Ammon's horn (tissue), 1 donor: ENCODE measurements around the gene BBIP1.

Experiments used
- DNase-seq: peaks from one replicate; pipeline ENCODE4 v3.0.0-alpha.2; 2016; ENCODE audit warnings: low spot score

The BBIP1 gene, protein sequence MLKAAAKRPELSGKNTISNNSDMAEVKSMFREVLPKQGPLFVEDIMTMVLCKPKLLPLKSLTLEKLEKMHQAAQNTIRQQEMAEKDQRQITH

DNA sequence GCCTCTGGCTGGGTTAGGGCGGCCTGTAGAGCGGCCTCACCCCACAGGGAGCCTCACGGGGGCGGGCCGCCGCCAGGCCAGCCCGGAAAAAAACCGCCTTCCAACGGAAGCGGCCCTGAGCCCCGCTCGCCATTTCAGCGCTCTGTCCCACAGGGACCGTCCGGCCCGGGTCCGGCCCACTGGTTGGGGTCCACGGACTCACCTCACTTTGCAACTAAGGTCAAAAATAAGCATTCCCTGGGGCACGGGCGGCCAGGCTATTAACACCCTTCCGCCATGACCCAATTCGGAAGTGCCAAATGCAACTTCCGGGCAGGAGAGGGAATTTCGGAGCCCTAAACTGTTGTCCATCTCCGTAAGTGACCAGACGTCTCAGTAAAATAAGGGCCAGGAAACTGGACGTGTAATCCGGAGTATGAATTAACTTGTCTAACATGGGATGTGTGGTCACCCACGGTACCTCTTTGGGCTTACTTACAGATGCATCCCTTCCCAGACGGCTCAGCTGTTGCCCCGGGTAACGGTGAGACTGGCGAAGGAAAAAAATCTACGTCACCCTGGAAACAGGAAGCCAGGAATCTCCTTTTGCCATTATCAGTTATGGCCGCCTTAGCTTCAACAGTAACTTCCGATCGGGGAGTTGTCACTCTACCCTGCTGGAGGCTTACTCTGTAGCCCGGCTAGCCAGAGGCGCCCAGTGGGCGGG, at the start of gene BBIP1:
Gene BBIP1, minus strand, starts transcription at position 538 of the 706 bp plus-strand sequence. CDS start 1,023 bp downstream, outside the sequence.
- peak; percentile 100 for DNase-seq

DNA sequence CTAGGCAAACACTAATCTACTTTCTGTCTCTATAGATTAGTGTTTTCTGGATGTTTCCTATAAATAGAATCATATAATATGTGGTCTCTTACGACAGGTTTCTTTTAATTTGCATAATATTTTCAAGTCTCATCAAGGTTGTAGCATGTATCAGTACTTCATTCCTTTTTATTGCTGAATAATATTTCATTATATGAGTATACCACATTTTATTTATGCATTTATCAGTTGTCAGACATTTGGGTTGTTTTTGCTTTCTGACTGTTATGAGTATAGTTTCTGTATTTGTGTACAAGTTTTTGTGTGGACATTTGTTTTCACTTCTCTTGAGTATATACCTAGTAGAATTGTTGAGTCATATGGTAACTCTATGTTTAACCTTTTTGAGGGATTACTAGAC, 48.7 kb upstream of the BBIP1 start:
- no peak for DNase-seq

DNA sequence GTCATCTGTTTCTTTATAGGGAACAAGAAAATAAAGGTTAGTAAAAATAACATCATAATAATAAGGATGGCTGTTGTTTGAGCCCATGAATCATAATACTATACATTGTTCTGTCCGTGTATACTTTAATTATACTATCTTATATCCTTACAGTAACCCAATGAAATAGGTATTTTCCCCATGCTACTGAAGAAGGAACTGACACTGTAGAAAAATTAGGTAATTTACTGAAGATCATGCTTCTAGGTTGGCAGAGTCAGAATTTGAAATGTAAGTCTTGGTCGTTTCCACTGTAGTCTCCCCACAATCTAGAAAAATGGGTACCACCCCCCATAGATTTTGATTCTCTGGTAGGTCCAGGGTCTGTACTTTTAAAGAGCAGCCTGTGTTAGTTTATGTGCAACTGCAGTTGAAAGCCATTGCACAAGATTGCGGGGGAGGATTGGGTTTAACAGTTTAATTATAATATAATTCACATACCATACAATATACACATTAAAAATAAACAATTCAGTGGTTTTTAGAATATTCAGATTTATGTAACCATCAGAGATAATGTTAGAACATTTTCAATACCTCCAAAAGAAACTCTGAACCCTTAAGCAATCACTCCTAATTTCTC, 48.1 kb upstream of the BBIP1 start:
- no peak for DNase-seq

DNA sequence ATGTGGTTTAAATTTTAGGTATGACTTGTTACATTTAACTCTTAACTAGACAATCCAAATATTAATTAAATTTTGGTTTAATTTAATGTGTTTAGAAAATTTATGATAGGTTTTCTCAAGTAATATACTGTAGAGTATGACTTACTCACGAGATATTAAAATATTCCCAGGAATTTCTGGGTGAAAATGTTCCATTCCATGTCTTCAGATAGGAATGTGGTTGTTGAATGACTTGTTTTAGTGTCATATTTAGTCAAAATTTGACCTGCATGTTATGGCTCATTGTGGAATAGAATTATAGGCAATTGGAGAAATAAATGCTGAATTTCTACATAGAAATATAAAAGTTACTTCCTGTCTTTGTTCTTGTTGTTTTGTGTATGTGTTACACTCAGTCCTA, 47.2 kb upstream of the BBIP1 start:
- DNase-seq: no peak

DNA sequence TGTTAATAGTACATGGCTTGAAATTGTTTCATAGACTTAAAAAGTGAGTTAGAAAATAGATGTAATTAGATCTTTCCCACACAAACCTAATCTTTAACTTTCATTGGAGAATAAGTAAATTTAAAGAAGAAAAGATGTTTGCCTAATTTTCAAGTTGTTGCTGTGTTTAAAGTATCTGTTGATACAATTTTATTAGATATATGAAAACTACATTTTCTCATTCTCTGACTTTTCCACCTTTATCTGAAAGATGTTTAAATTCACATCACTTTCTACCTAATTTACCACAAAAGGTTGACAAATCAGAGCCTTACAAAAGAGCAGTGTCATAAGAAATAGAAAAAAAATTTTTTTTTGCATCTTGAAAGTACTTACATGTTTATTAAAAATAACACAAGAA, 46.2 kb upstream of the BBIP1 start:
- no peak for DNase-seq

DNA sequence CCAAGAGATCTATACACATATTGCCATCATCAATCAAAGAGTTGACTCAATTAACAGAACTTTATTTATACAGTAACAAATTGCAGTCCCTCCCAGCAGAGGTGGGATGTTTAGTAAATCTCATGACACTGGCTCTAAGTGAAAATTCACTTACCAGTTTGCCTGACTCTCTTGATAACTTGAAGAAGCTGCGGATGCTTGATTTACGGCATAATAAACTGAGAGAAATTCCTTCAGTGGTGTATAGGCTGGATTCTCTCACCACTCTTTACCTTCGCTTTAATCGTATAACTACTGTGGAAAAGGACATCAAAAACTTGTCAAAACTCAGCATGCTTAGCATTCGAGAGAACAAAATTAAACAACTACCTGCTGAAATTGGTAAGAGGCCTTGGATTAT, 45.7 kb upstream of the BBIP1 start:
- no peak for DNase-seq

DNA sequence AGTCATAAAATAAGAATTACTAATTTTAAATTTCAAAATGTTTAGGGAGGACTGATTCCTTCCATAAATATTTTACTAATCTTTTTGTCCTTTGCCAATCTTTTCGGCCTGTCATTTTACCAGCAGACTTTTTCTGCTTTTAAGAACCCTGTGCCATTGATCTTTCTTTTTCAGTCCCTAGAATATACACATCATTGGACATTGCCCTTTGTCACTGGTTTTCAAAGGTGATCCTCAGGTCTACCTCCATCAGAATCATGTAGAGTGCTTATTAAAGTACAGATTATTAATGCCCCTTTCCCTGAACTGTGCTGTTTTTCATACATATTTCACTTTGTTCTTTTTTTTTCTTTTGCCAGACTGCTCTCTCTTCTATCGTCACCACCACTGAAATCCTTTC, 44.2 kb upstream of the BBIP1 start:
- DNase-seq: no peak

DNA sequence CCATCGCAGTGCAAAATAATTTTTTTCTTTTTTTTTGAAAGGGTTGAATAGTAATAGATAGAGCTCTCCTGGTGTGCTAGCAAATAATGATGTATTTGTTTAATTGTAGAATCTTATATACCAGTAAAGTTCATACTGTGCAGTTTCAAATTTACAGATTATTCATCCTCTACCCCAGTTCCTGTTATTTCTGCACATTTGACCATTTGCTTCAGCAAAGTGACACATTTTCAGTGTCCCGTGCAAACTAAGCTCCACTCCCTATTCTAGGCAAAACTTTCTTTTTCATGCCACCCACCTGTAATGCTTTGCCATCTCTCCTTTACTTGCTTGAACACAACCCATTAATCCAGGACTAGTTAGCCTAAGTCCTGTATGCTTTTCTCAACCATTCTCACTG, 43.5 kb upstream of the BBIP1 start:
- no peak for DNase-seq

DNA sequence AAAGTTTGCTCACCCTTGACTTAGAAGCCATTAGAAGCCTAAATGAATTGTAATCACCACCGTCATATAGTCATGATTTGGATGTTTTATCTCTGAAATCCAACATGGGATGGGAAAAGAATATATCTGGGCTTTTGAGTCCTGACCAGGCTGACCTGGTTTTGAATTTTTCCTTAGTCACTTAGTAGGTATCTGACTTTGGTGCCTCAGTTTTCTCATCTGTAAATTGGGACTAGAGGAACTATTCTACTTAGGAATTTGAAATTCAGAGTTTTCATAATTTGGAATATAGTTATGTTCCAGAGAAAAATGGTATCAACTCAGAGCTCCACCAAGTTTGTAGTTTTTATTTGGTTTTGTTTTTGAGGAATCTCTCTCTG, 41.3 kb upstream of the BBIP1 start:
- DNase-seq: no peak

DNA sequence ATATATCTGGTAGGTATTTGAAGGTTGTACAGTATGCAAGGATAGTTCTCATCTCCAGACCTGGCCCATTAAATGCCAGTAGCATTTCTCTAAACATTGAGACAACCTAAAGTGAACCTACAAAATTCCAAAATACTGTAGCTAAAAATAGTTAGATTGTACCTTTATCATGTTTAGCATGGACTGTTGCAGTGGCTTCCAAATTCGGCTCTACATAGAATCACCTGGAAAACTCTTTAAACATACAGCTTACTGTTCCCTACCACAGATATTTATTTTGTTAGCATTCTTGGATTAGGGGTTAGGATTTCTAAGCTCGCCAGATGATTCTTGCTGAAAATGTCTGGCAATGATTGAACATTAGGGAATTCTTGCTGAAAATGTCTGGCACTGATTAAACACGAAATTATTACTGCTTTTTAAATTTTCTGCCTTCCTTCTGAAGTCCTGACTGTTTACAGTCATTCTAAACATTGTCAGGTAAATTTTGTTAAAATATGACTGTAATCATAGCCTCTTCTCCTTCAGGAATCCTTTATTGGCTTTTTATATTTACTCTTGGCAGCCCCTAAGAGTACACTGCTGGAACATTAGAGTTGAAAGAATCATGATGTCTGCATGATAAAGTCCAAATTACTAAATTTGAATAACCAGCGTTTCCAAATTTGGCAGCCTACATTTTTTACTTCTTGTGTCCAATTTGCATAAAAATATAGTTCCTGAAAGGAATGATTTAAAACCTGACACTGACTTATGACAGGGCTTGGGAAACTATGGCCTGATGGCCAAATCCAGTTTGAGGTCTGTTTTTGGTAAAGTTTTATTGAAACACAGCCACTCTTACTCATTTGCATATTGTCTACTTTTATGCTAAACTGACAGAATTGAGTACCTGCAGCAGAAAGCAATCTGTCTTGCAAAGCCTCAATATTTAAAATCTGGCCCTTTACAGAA, 40.7 kb upstream of the BBIP1 start:
- no peak for DNase-seq

DNA sequence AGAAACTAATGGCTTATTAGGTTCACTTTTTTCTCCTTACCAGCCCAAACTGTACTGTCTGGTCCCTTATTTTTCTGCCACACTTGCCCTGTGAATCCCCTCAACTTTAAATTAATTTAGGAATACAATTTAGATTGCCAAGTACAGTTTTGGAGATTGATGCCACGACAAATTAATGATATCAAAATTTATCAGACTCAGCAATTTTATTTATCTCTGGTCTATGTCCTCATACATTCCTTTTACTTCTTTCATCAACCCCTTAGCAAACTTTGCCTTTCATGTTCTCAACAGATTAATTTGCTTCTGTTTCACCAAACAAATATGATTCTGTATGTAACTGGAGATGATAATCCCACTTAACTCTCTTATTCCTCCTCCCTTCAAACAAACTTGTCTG, 38.6 kb upstream of the BBIP1 start:
- no peak for DNase-seq

DNA sequence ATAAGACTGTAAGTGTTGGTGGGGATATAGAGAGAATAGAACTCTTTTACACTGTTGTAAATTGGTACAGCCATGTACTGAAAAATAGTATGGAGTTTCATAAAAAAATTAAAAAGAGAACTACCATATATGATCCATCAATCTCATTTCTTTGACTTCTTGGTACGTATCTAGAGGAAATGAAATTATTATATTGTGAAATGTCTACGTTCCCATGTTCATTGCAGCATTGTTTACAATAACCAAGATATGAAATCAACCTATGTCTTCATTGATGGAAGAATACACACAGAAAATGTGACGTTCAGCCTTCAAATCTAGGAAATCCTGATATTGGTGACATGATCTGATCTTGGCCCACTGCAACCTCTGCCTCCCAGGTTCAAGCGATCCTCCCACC, 32.4 kb upstream of the BBIP1 start:
- no peak for DNase-seq

DNA sequence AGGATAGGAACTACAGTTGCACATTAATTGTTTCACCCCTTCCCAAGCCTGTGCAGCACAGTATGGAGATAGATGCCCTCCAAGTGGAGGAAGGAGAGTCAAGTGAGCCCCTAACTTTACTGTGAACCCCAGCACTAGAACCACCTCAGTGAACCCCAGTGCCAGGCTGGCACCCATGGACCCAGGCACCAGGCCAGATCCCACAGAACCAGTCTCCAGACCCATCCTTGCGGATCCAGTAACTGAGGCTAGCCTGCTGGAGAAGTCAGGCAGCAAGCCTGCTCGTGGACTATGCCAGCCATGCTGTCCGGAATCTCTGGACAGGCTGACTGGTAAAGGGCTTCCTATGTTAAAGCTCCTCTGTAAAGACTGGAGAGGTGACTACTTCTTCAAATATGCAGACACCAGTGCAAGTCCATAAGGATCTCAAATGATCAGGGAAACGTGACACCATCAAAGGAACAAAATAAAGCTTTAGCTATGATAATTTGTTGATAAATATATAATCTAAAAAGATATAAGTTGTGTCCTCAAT, 28.1 kb upstream of the BBIP1 start:
- DNase-seq: no peak

DNA sequence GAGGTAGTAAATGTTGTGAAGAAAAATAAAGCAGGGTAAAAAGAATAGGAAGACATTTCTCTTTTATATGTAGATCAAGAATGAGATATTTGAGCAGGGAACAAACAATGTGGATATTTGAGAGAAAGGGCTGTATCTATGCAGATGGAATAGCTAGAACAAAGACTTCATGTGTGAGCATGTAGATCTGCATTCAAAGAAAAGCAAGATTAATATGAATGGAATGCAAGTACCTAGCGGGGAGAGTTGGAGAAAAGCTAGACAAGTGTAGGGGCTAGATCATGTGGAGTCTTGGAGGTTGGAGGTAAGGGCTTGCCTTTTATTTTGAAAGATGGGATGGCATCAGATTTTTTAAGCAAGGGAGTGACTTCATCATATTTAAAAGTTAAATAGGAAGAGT, 27.5 kb upstream of the BBIP1 start:
- DNase-seq: no peak

DNA sequence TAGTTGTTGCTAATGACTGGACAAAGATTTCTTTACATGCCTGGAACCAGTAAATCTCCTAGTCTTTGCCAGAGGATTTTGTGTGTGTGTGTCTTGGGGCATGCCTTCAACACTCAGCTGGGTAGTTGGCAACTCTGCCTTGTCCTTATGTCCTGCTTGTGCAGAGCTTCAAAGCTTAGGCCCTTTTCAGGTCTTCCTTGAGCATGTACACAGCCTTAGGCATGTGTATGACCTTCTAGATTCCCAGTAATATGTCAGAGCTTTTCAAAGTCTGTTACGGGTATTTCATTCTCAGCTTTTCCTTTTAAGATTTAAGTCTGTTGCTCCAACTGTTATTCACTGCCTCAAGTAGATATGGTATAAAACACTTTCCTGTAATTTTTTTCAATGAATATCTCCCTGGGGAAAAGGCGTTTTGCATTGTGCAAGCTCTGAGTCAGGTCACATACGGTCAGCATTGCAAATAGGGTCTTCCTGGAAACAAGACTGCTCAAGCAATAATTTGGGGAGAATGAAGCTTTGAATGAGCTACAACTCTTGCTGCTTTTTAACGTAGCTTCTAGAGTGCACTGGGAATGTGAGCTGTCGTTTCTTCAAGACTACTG, 25.9 kb upstream of the BBIP1 start:
- DNase-seq: no peak

DNA sequence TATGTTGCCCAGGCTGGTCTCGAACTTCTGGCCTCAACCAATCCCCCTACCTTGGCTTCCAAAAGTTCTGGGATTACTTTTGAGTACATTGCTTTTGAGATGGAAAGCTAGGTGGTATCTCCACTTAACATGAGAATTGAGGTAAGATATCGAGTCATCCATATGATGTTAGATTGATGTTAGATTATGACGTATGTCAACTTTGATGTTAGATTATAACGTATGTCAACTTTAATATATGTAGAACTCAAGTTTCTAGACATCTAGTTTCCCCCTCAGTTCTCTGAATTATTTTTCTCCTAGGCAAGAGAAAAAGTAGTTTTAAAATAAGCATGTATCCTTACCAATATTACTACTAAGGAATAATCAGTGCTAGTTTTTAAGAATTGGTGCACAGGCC, 20.4 kb upstream of the BBIP1 start:
- no peak for DNase-seq

DNA sequence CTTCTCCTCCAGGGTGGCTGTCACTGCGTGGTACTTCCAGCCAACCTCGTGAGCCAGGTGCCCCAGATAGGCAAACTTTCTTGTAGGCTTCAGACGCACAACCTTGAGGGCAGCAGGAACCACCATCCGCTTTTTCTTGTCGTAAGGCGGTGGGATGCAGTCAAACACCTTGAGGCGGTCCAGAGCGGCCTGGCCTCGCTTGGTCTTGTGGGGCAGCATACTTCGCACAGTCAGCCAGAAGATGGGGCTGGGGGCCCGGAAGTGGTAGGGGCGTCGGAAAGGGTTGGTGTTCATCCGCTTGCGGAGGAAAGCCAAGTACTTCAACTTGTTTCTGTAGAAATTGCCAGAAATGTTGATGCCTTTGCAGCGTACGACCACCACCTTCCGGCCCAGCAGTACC, 17.8 kb upstream of the BBIP1 start:
- DNase-seq: no peak

DNA sequence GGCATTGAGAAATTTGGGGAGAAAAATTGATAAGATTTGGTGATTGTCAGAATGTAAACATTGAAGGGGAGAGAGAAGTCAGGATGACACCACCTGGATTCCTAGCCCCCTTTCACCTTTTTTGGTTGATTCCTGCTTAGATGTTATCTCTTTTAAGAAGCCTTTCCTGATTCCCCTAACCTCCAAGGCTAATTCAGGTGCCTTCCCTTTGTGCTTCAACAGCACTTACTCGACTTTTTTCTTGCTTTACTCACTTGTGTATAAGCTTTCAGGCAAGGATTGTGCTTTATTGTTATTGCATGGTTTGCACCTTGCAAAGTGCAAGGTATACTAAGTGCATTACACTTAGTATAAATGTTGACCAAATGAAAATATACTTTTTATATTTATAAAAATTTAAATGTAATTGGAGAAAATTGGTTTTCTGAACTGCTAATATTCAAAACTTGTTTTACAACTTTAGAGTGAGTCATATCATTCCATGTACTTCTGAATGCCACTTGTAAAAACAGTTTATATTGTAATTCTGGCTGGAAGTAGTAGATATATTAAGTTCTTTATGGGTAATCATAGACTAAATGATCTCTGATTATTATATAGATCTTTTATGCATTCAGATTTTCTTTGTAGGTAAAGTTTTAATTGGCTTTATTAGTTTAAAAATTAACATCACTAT, 13.7 kb upstream of the BBIP1 start:
- no peak for DNase-seq

DNA sequence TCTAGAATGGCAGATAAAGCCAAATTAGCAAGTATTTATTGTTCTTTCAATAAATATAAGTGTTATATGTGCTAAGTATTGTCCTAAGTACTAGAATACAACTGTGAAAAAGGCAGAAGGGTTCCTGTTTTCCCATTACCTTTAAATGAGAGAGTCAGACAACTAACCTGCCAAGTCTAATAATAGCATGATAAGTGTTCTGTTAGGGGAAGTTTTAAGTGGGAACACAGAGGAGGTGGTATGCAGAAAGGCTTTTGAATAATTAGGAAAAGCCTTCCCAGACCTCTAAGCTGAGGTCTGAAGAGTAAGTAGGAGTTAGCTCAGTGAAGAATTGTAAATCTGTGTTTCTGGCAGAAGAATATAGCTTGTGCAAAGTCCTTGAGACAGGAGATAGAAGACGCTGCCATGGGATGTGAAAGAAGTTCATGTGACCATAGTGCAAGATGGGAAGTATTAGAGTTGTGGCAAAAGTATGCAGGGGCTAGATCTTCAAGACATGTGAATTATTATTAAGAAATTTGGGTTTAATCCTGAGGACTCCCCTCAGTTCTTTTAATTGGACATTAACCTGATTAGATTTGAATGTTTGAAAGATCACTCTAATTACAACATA, 12.9 kb upstream of the BBIP1 start:
- DNase-seq: no peak

DNA sequence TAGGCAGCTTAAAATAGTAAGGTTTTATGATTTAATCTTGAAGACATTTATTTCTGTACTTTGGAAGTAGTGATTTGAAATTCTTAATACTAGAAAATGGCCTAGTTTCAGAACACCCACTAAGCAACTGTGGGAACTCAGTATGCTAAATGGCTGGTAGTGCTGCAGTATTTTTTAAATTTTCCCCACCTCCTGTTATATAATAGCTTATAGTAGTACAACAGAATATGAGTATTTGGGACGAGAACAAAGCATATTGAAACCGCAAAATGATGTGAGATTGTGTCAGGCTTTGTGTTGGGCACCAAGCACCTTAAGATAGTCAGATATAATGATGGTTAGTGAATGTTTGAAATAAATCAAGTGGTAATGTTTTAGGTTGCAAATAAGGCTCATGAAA, 8.5 kb upstream of the BBIP1 start:
- DNase-seq: no peak

DNA sequence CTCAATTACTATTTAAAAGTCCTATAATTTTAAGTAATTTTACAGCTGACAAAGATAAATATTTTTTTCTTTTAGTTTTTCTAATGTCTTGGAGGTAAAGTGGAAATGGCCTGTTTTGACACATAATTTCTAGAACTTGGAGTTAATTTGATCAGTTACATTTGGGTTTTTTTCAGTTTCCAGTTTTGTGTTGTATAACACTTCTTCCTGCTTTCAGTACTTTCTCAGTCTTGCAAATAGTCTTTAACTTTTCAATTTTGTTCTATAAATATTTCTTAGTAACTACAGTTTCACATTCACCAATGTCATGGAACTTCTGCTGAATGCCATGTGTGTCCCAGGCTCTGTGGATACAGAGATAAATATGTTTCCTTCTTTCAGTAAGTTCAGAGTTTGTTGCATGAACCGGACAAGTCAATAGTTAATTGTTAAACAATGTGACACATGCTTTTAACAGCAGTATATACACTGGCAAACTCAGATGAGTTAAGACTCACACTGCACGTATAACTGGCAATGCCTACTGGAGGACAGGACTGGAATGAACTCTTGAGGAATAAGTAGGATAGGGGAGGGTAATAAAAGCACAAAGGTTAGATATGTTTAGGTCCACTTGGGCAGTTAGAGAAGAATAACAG, 5.0 kb upstream of the BBIP1 start:
- DNase-seq: no peak
